HCT116 (cell line): ENCODE results near the gene GOLGA6A. TPM values are rescaled to one million over a fixed set of nuclear protein-coding genes. Genes with fewer than 3 reads are reported as not detected.

ENCODE experiments used
- ATAC-seq: fragments of 200-7000 bp; cut with Tn5 transposase; 2 replicates; pipeline ENCODE4 v1.9.1; 2020; ENCODE audit warnings: mild to moderate bottlenecking, moderate library complexity
- BruUV-seq: library from RNA; stranded (reverse); fragments of 400-500 nt; replicated peaks from 2 replicates; lab custom pipeline; 2021; lab: Mats Ljungman, UMichigan
- CTCF ChIA-PET: fragments of 300-600 bp; sonication (Branson Sonifier 250); formaldehyde crosslinking; loops from one replicate; lab custom pipeline; 2021; ENCODE audit warnings: antibody characterized with exemption; lab: Charles Lee
- POLR2A ChIA-PET: fragments of 300-600, 350-600 bp; sonication (Branson Sonifier 250); formaldehyde crosslinking; loops from one replicate; lab custom pipeline; 2021; ENCODE audit warnings: antibody characterized with exemption; lab: Charles Lee
- RAD21 ChIA-PET, 2 experiments: fragments of 300-600 bp; sonication (Branson Sonifier 250); formaldehyde crosslinking; loops; one replicate each; lab custom pipeline; 2023; ENCODE audit warnings: low total read pairs in 2 of 2; ENCODE audit not compliant: uncharacterized antibody in 2 of 2, unreplicated experiment in 2 of 2, low non-redundant PET in 1 of 2; lab: Charles Lee
- DNase-seq: peaks from one replicate; pipeline ENCODE4 v3.0.0-alpha.2; 2010; ENCODE audit warnings: low read depth, low spot score
- H2AFZ ChIP-seq: fragments of 200-600 bp; shearing (Covaris generic), sonication (generic); 2 replicates; pipeline ENCODE4 v1.6.1; 2017; ENCODE audit warnings: low read depth, mixed run types, mixed read lengths, antibody characterized with exemption, low read length; ENCODE audit not compliant: poor library complexity, severe bottlenecking
- H3K27ac ChIP-seq: 2 replicates; pipeline ENCODE4 v1.5.1; 2012; ENCODE audit warnings: low read depth, low read length
- H3K27me3 ChIP-seq: fragments of 200-600 bp; sonication (generic); 2 replicates; pipeline ENCODE4 v1.6.1; 2016; ENCODE audit warnings: mixed run types, low read length, mixed read lengths; ENCODE audit not compliant: insufficient read depth
- H3K36me3 ChIP-seq, 2 experiments: fragments of 200-500 bp in 1 of 2; fragments of 200-600 bp in 1 of 2; sonication (Bioruptor generic) in 1 of 2; sonication (generic) in 1 of 2; 2 replicates each; pipeline versions ENCODE4 v1.5.1 to v1.6.1; 2014 to 2016; ENCODE audit warnings: low read length in 2 of 2, inconsistent platforms in 1 of 2, mixed read lengths in 1 of 2, mixed run types in 1 of 2; ENCODE audit not compliant: insufficient read depth in 2 of 2, control insufficient read depth in 1 of 2
- H3K4me1 ChIP-seq, 2 experiments: fragments of 200-600 bp in 1 of 2; sonication (generic) in 1 of 2; 2 replicates each; pipeline versions ENCODE4 v1.5.1 to v1.6.1; 2012 to 2017; ENCODE audit warnings: low read length in 2 of 2, inconsistent platforms in 1 of 2, mild to moderate bottlenecking in 1 of 2, mixed read lengths in 1 of 2, mixed run types in 1 of 2, moderate library complexity in 1 of 2; ENCODE audit not compliant: insufficient read depth in 2 of 2, control insufficient read depth in 1 of 2
- H3K4me2 ChIP-seq: fragments of 200-600 bp; sonication (generic); 2 replicates; pipeline ENCODE4 v1.6.1; 2017; ENCODE audit warnings: mixed run types, low read length, mixed read lengths
- H3K4me3 ChIP-seq, 2 experiments: fragments of 200-600 bp in 1 of 2; sonication (generic) in 1 of 2; replicated peaks in 1 of 2; 2 replicates each; pipeline ENCODE4 v1.5.1; 2011 to 2016; ENCODE audit warnings: low read length in 2 of 2, control low read depth in 1 of 2, low read depth in 1 of 2, mild to moderate bottlenecking in 1 of 2, mixed read lengths in 1 of 2, mixed run types in 1 of 2
- H3K79me2 ChIP-seq: fragments of 200-600 bp; sonication (generic); 2 replicates; pipeline ENCODE4 v1.6.1; 2017; ENCODE audit warnings: mild to moderate bottlenecking, mixed run types, low read length, moderate library complexity, mixed read lengths; ENCODE audit not compliant: insufficient read depth
- H3K9ac ChIP-seq: fragments of 200-600 bp; sonication (generic); 2 replicates; pipeline ENCODE4 v1.6.1; 2016; ENCODE audit warnings: low read length, mixed read lengths
- H3K9me2 ChIP-seq: fragments of 200-600 bp; sonication (generic), shearing (Covaris generic); 2 replicates; pipeline ENCODE4 v1.6.1; 2017; ENCODE audit warnings: mixed run types, mild to moderate bottlenecking, moderate library complexity; ENCODE audit not compliant: insufficient read depth
- H3K9me3 ChIP-seq, 2 experiments: fragments of 200-500 bp in 1 of 2; fragments of 200-600 bp in 1 of 2; sonication (Bioruptor generic) in 1 of 2; sonication (generic) in 1 of 2; 2 replicates each; pipeline ENCODE4 v1.6.1; 2014 to 2017; ENCODE audit warnings: low read length in 2 of 2, mixed read lengths in 2 of 2, inconsistent platforms in 1 of 2, low read depth in 1 of 2, mild to moderate bottlenecking in 1 of 2, mixed run types in 1 of 2, moderate library complexity in 1 of 2; ENCODE audit not compliant: control insufficient read depth in 1 of 2, insufficient read depth in 1 of 2
- H4K20me1 ChIP-seq: fragments of 200-600 bp; sonication (generic), shearing (Covaris generic); 2 replicates; pipeline ENCODE4 v1.6.1; 2017; ENCODE audit warnings: mixed run types, mild to moderate bottlenecking, moderate library complexity; ENCODE audit not compliant: insufficient read depth
- ATF3 ChIP-seq: IDR thresholded peaks from 2 replicates; pipeline ENCODE4 v1.6.1; 2012
- CEBPB ChIP-seq: IDR thresholded peaks from 2 replicates; pipeline ENCODE4 v1.6.1; 2012; ENCODE audit warnings: low read depth
- CTCF ChIP-seq, 3 experiments: fragments of 200-600 bp in 1 of 3; sonication (generic) in 1 of 3; IDR thresholded peaks in 2 of 3; conservative IDR thresholded peaks in 1 of 3; 2 replicates each; pipeline ENCODE4 v1.5.1; 2012 to 2017; ENCODE audit warnings: low read depth in 2 of 3, low read length in 2 of 3, antibody characterized with exemption in 1 of 3, borderline replicate concordance in 1 of 3, control low read depth in 1 of 3, mild to moderate bottlenecking in 1 of 3, mixed read lengths in 1 of 3, mixed run types in 1 of 3, moderate library complexity in 1 of 3; ENCODE audit not compliant: insufficient read depth in 1 of 3
- ELF1 ChIP-seq: IDR thresholded peaks from 2 replicates; pipeline ENCODE4 v1.6.1; 2012; ENCODE audit warnings: low read depth, borderline replicate concordance
- EZH2phosphoT487 ChIP-seq: fragments of 200-600 bp; IDR thresholded peaks from 2 replicates; pipeline ENCODE4 v1.6.1; 2018; ENCODE audit warnings: antibody characterized with exemption, borderline replicate concordance
- FOSL1 ChIP-seq: IDR thresholded peaks from 2 replicates; pipeline ENCODE4 v1.6.1; 2012; ENCODE audit warnings: low read depth
- POLR2A ChIP-seq: IDR thresholded peaks from 2 replicates; pipeline ENCODE4 v1.7.0; 2011; ENCODE audit warnings: borderline replicate concordance; ENCODE audit not compliant: insufficient read depth, insufficient read length; ENCODE audit errors: extremely low read depth
- SIN3A ChIP-seq: IDR thresholded peaks from 2 replicates; pipeline ENCODE4 v1.6.1; 2012; ENCODE audit warnings: low read depth
- YY1 ChIP-seq: IDR thresholded peaks from 2 replicates; pipeline ENCODE4 v1.6.1; 2011; ENCODE audit warnings: low read length, low read depth, moderate library complexity, mild to moderate bottlenecking; ENCODE audit not compliant: insufficient replicate concordance; ENCODE audit errors: extremely low read depth
- ZFX ChIP-seq: fragments of 450-650 bp; IDR thresholded peaks from 2 replicates; pipeline ENCODE4 v1.6.1; 2017
- intact Hi-C: fragments of 100-400 bp; cut with micrococcal nuclease; formaldehyde crosslinking; loops from 2 replicates; pipeline ENCODE4 v1.10.0; 2022
- total RNA-seq: library from RNA; stranded (reverse); gene quantifications from one replicate; pipeline ENCODE4 v1.2.1, GENCODE V29; 2021; ENCODE audit not compliant: unreplicated experiment

Gene GOLGA6A
- total RNA-seq, 1 experiment from 2014 or later: 0.39 TPM

DNA sequence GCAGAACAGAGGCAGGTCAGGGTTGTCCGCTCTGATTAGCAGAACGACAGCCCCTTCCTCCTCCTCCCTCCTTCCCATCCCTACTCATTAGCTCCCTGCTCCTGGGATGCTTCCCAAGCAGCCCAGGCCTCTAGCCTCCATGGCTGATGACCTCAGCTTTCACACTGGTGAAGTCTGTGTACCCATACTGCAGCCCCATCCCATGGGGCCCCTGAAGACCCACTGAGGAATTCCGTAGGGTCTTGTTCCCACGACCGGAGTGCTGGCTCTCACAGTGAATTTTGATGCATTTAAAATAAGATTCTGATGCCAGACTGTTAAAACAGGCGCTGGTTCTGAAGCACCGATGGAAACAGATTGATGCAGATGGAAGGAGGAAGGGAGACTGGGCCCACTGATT is 36.1 kb downstream of the GOLGA6A start:
- ChIA-PET CTCF (no interaction called here), POLR2A (no interaction called here), RAD21 (no interaction called here)
- no peak for DNase-seq
- no peak overlapping the region for H3K27ac ChIP-seq
- no peak for ATAC-seq
- H2AFZ ChIP-seq: no peak overlapping the region
- TF ChIP-seq CEBPB: no peak
- TF ChIP-seq ZFX: no peak
- TF ChIP-seq CTCF (IDR thresholded peaks at IDR 0.05 in 2 of 3, conservative IDR thresholded peaks at IDR 0.05 in 1 of 3; ENCODE audit: borderline replicate concordance in 1 of 3, insufficient read depth in 1 of 3, low read depth in 2 of 3, low read length in 2 of 3): no peak
- TF ChIP-seq ELF1: no peak
- TF ChIP-seq YY1: no peak
- TF ChIP-seq SIN3A: no peak
- no peak for TF ChIP-seq FOSL1
- no peak for TF ChIP-seq POLR2A
- TF ChIP-seq ATF3: no peak
- TF ChIP-seq EZH2phosphoT487: no peak
- H3K27me3 ChIP-seq: no peaks in the 10 kb centered on the region
- no peak overlapping the region for H3K4me2 ChIP-seq
- H3K9me2 ChIP-seq: no peaks in the 10 kb centered on the region
- no peaks in the 10 kb centered on the region for H3K79me2 ChIP-seq
- BruUV-seq: no TSS peak
- no peak overlapping the region for H3K9ac ChIP-seq
- intact Hi-C loops: no loop called here
- H3K9me3 ChIP-seq: no peaks in the 10 kb centered on the region
- peaks cover 7 to 10% of the 10 kb centered on the region in 2 experiments for H3K4me1 ChIP-seq
- no peaks in the 10 kb centered on the region for H4K20me1 ChIP-seq
- H3K4me3 ChIP-seq: no peak overlapping the region
- H3K36me3 ChIP-seq: no peaks in the 10 kb centered on the region
